HepG2 (cell line): ENCODE results near the gene PNPLA8.

Source experiments
- HNRNPUL1 ChIP-seq: fragments of 200-400 bp; formaldehyde crosslinking; IDR thresholded peaks from 2 replicates; pipeline ENCODE4 v1.6.1; 2017; ENCODE audit warnings: low read depth, mild to moderate bottlenecking, low read length, moderate library complexity
- MAFK ChIP-seq, 2 experiments: IDR thresholded peaks in 1 of 2; conservative IDR thresholded peaks in 1 of 2; 2 replicates each; pipeline ENCODE4 v1.6.1; 2011; ENCODE audit warnings: improper control_type of control experiment in 2 of 2, low read length in 2 of 2
- SRSF1 ChIP-seq: fragments of 200-400 bp; formaldehyde crosslinking; optimal IDR thresholded peaks from 2 replicates; pipeline ENCODE3; 2017; ENCODE audit warnings: mild to moderate bottlenecking, low read depth, low read length, moderate library complexity
- SUZ12 ChIP-seq: fragments of 150-350 bp; IDR thresholded peaks from 2 replicates; pipeline ENCODE4 v1.6.1; 2014; ENCODE audit warnings: low read depth, low read length
- ZNF329 ChIP-seq: sonication (generic); formaldehyde crosslinking; IDR thresholded peaks from 2 replicates; pipeline ENCODE4 v1.9.0; 2021; ENCODE audit warnings: low read depth, mild to moderate bottlenecking, missing genetic modification reagents
- TF ChIP-seq, protein P1 (sequence below): sonication (generic); formaldehyde crosslinking; IDR thresholded peaks from 2 replicates; pipeline ENCODE4 v1.4.0; 2020; ENCODE audit warnings: missing genetic modification reagents
- TF ChIP-seq, protein P2 (sequence below): sonication (generic); formaldehyde crosslinking; IDR thresholded peaks from 2 replicates; pipeline ENCODE4 v1.5.0; 2020; ENCODE audit warnings: mild to moderate bottlenecking, missing genetic modification reagents, moderate library complexity

DNA sequence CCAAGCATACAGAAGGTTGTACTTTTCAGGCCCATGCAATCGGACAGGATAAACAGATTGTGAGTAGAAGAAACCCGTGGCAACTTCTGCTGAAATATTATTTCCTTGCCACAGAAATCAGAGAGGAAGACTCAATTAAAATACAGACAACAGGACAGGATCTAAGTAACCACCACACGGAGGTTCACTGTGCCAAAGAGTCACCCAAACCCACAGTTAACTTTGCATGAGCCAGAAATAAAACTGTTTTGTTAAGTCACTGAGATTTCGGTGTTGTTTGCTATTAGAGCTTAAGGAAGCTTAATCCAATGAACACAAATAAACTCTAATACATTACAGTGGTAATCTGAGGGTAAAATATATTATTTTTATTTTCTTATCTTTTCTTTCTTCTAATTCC lies 14.0 kb downstream of the PNPLA8 start:
- TF ChIP-seq HNRNPUL1 (no peak), SRSF1 (no peak), MAFK (conservative IDR thresholded peaks at IDR 0.05 in 1 of 2, IDR thresholded peaks at IDR 0.05 in 1 of 2; ENCODE audit: low read length in 2 of 2) (no peak), SUZ12 (no peak), ZNF329 (CRISPR knock-in tag) (no peak)
- TF ChIP-seq, protein P1, sequence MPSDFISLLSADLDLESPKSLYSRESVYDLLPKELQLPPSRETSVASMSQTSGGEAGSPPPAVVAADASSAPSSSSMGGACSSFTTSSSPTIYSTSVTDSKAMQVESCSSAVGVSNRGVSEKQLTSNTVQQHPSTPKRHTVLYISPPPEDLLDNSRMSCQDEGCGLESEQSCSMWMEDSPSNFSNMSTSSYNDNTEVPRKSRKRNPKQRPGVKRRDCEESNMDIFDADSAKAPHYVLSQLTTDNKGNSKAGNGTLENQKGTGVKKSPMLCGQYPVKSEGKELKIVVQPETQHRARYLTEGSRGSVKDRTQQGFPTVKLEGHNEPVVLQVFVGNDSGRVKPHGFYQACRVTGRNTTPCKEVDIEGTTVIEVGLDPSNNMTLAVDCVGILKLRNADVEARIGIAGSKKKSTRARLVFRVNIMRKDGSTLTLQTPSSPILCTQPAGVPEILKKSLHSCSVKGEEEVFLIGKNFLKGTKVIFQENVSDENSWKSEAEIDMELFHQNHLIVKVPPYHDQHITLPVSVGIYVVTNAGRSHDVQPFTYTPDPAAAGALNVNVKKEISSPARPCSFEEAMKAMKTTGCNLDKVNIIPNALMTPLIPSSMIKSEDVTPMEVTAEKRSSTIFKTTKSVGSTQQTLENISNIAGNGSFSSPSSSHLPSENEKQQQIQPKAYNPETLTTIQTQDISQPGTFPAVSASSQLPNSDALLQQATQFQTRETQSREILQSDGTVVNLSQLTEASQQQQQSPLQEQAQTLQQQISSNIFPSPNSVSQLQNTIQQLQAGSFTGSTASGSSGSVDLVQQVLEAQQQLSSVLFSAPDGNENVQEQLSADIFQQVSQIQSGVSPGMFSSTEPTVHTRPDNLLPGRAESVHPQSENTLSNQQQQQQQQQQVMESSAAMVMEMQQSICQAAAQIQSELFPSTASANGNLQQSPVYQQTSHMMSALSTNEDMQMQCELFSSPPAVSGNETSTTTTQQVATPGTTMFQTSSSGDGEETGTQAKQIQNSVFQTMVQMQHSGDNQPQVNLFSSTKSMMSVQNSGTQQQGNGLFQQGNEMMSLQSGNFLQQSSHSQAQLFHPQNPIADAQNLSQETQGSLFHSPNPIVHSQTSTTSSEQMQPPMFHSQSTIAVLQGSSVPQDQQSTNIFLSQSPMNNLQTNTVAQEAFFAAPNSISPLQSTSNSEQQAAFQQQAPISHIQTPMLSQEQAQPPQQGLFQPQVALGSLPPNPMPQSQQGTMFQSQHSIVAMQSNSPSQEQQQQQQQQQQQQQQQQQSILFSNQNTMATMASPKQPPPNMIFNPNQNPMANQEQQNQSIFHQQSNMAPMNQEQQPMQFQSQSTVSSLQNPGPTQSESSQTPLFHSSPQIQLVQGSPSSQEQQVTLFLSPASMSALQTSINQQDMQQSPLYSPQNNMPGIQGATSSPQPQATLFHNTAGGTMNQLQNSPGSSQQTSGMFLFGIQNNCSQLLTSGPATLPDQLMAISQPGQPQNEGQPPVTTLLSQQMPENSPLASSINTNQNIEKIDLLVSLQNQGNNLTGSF (CRISPR knock-in tag): no peak
- TF ChIP-seq, protein P2, sequence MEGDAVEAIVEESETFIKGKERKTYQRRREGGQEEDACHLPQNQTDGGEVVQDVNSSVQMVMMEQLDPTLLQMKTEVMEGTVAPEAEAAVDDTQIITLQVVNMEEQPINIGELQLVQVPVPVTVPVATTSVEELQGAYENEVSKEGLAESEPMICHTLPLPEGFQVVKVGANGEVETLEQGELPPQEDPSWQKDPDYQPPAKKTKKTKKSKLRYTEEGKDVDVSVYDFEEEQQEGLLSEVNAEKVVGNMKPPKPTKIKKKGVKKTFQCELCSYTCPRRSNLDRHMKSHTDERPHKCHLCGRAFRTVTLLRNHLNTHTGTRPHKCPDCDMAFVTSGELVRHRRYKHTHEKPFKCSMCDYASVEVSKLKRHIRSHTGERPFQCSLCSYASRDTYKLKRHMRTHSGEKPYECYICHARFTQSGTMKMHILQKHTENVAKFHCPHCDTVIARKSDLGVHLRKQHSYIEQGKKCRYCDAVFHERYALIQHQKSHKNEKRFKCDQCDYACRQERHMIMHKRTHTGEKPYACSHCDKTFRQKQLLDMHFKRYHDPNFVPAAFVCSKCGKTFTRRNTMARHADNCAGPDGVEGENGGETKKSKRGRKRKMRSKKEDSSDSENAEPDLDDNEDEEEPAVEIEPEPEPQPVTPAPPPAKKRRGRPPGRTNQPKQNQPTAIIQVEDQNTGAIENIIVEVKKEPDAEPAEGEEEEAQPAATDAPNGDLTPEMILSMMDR: no peak
